ENCODE results near the gene TGFBR1.

DNA sequence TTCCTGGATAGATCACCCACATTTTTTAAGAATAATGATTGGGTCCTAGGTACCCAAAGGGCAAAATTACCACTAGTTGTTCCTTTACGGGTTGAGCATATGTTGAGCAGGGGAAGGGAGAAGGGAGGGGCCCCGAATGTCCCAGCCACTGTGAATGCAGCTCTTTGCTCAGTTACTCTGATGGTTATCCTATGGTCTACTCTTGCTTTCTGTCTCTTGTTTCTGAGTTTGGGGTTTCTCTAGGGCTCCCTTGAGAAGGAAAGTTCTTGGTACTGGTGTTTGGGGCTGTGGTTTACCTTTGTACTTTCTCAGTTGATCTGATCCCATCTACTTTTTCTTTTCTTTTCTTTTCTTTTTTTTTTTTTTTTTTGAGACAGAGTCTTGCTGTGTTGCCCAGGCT is 61.2 kb downstream of the TGFBR1 start:
- TF ChIP-seq, protein P1, sequence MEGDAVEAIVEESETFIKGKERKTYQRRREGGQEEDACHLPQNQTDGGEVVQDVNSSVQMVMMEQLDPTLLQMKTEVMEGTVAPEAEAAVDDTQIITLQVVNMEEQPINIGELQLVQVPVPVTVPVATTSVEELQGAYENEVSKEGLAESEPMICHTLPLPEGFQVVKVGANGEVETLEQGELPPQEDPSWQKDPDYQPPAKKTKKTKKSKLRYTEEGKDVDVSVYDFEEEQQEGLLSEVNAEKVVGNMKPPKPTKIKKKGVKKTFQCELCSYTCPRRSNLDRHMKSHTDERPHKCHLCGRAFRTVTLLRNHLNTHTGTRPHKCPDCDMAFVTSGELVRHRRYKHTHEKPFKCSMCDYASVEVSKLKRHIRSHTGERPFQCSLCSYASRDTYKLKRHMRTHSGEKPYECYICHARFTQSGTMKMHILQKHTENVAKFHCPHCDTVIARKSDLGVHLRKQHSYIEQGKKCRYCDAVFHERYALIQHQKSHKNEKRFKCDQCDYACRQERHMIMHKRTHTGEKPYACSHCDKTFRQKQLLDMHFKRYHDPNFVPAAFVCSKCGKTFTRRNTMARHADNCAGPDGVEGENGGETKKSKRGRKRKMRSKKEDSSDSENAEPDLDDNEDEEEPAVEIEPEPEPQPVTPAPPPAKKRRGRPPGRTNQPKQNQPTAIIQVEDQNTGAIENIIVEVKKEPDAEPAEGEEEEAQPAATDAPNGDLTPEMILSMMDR (IDR thresholded peaks at IDR 0.05): no peak
- TF ChIP-seq ZFX (IDR thresholded peaks at IDR 0.05; ENCODE audit: borderline replicate concordance): no peak
